Progenitor cell of endocrine pancreas (in vitro differentiated cells): ENCODE measurements around the gene SPOCD1. TPM values are rescaled to one million over a fixed set of nuclear protein-coding genes. Genes with fewer than 3 reads are reported as not detected.

Experiments
- DNase-seq: peaks from one replicate; pipeline ENCODE4 v3.0.0; 2021; ENCODE audit warnings: low spot score; ENCODE audit not compliant: unreplicated experiment
- H3K27ac Mint-ChIP-seq: 2 replicates; pipeline ENCODE4 v1.8.0; 2021; ENCODE audit warnings: mild to moderate bottlenecking, moderate library complexity, mixed read lengths
- H3K27me3 Mint-ChIP-seq: 2 replicates; pipeline ENCODE4 v1.8.0; 2021; ENCODE audit warnings: mixed read lengths
- H3K36me3 Mint-ChIP-seq: 2 replicates; pipeline ENCODE4 v1.8.0; 2022; ENCODE audit warnings: mixed read lengths; ENCODE audit not compliant: insufficient read depth
- H3K4me1 Mint-ChIP-seq: 2 replicates; pipeline ENCODE4 v1.8.0; 2021; ENCODE audit warnings: low read depth, mixed read lengths
- H3K4me3 Mint-ChIP-seq: 2 replicates; pipeline ENCODE4 v1.8.0; 2021; ENCODE audit warnings: low read depth, mild to moderate bottlenecking, moderate library complexity, mixed read lengths
- H3K9me3 Mint-ChIP-seq: 2 replicates; pipeline ENCODE4 v1.8.0; 2021; ENCODE audit warnings: low read depth, mixed read lengths
- total RNA-seq: library from RNA; stranded (reverse); gene quantifications from 2 replicates; pipeline ENCODE4 v1.2.1, GENCODE V29; 2021
- TF ChIP-seq, protein P1 (sequence below): fragments of 200-600 bp; sonication (generic); IDR thresholded peaks from one replicate; pipeline ENCODE4 v1.5.0; 2021; ENCODE audit warnings: antibody characterized with exemption, mild to moderate bottlenecking; ENCODE audit not compliant: unreplicated experiment

The SPOCD1 gene
- total RNA-seq, 1 donor from 2014 or later, result 0.36 TPM

GRCh38 chr1:31752952-31753475 lies 62.8 kb downstream of the SPOCD1 start:
- TF ChIP-seq, protein P1, sequence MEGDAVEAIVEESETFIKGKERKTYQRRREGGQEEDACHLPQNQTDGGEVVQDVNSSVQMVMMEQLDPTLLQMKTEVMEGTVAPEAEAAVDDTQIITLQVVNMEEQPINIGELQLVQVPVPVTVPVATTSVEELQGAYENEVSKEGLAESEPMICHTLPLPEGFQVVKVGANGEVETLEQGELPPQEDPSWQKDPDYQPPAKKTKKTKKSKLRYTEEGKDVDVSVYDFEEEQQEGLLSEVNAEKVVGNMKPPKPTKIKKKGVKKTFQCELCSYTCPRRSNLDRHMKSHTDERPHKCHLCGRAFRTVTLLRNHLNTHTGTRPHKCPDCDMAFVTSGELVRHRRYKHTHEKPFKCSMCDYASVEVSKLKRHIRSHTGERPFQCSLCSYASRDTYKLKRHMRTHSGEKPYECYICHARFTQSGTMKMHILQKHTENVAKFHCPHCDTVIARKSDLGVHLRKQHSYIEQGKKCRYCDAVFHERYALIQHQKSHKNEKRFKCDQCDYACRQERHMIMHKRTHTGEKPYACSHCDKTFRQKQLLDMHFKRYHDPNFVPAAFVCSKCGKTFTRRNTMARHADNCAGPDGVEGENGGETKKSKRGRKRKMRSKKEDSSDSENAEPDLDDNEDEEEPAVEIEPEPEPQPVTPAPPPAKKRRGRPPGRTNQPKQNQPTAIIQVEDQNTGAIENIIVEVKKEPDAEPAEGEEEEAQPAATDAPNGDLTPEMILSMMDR, result no peak
- H3K4me1 Mint-ChIP-seq, result peaks cover 2% of the 10 kb centered on the region
- peaks cover 27% of the 10 kb centered on the region for H3K27me3 Mint-ChIP-seq
- no peak overlapping the region for H3K27ac Mint-ChIP-seq
- no peaks in the 10 kb centered on the region for H3K36me3 Mint-ChIP-seq
- no peak overlapping the region for H3K4me3 Mint-ChIP-seq
- no peaks in the 10 kb centered on the region for H3K9me3 Mint-ChIP-seq
- no peak for DNase-seq

GRCh38 chr1:31752258-31752657 lies 63.6 kb downstream of the SPOCD1 start:
- DNase-seq, result no peak
- TF ChIP-seq, protein P1, result no peak
- no peaks in the 10 kb centered on the region for H3K36me3 Mint-ChIP-seq
- no peak overlapping the region for H3K27ac Mint-ChIP-seq
- H3K4me3 Mint-ChIP-seq, result no peak overlapping the region
- no peaks in the 10 kb centered on the region for H3K9me3 Mint-ChIP-seq
- peaks cover 2% of the 10 kb centered on the region for H3K4me1 Mint-ChIP-seq
- peaks cover 31% of the 10 kb centered on the region for H3K27me3 Mint-ChIP-seq

GRCh38 chr1:31751822-31752241 lies 64.0 kb downstream of the SPOCD1 start:
- Mint-ChIP-seq H3K4me1 (peaks cover 2% of the 10 kb centered on the region), H3K27ac (no peak overlapping the region), H3K36me3 (no peaks in the 10 kb centered on the region), H3K9me3 (no peaks in the 10 kb centered on the region), H3K4me3 (no peak overlapping the region), H3K27me3 (peaks cover 36% of the 10 kb centered on the region)
- no peak for DNase-seq
- TF ChIP-seq, protein P1, result no peak

GRCh38 chr1:31750858-31751510 lies 64.8 kb downstream of the SPOCD1 start:
- Mint-ChIP-seq H3K4me3 (no peak overlapping the region), H3K9me3 (no peaks in the 10 kb centered on the region), H3K27ac (no peak overlapping the region), H3K27me3 (peaks cover 40% of the 10 kb centered on the region), H3K36me3 (no peaks in the 10 kb centered on the region), H3K4me1 (peaks cover 2% of the 10 kb centered on the region)
- no peak for DNase-seq
- TF ChIP-seq, protein P1, result no peak

- Mint-ChIP-seq H3K4me3 (no peak overlapping the region), H3K36me3 (no peaks in the 10 kb centered on the region), H3K9me3 (no peaks in the 10 kb centered on the region), H3K4me1 (peaks cover 2% of the 10 kb centered on the region), H3K27me3 (peaks cover 36% of the 10 kb centered on the region), H3K27ac (no peak overlapping the region)
- TF ChIP-seq, protein P1, result no peak
- DNase-seq, result no peak
Measured at GRCh38 chr1:31749785-31750735, 65.8 kb downstream of the SPOCD1 start.
